GM23248 (cell line): Measurements from ENCODE around the gene DCST2.

Source experiments
- EZH2 ChIP-seq: fragments of 200-600 bp; sonication (generic); IDR thresholded peaks from 2 replicates; pipeline ENCODE4 v1.6.1; 2018; ENCODE audit warnings: antibody characterized with exemption, mild to moderate bottlenecking; ENCODE audit not compliant: insufficient read depth, poor library complexity, severe bottlenecking
- EZH2phosphoT487 ChIP-seq: fragments of 200-600 bp; sonication (generic); IDR thresholded peaks from 2 replicates; pipeline ENCODE4 v1.6.1; 2018; ENCODE audit warnings: antibody characterized with exemption, moderate library complexity, mild to moderate bottlenecking, low read depth; ENCODE audit not compliant: insufficient read depth

DNA sequence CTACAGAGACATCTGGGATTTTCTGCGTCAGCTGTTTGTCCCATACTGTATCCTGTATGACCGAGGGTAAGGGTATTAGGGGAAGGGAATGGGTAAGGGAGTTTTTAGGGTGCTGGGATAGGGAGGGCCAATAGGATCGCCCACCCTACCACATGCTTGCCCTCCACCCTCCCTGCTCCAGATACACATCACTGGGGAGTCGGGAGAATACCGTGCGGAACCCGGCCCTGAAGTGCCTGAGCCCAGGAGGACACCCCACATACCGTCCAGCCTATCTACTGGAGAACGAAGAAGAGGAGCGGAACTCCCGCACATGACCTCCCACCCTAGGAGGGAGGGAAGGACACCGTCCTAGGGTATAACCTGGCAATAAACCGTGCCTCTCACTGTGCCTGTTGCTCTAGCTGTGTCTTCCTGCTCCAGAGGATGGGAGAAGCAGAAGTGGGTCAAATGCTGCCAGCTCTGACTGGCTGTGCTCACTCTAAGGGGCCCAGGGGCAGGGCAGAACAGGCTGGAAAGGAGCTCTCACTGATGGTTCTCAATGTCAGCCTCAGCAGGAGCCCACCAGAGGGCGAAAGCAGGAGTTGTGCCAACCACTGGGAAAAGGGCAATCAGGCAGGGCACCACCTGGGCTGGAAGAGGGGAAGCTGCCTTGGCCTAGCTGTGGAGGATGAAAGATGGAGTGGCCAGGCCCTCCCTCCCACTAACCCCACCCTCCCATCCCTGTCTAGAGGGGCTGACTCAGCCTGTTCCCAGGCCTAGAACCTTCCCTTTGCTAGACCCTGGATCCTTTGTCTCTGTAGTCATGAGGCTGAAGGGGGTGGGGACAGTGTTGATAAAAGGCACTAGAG, 40.6 kb downstream of the DCST2 start:
- TF ChIP-seq EZH2 (no peak), EZH2phosphoT487 (no peak)
